Activated CD8-positive, alpha-beta memory T cell treated with anti-CD3 and anti-CD28 coated beads for 4 hours (primary cell): ENCODE measurements around the gene NDST1.

Experiments used
- DNase-seq, 2 donors: peaks; one replicate each; pipeline ENCODE4 v3.0.0-alpha.2; 2020; ENCODE audit warnings: low read depth in 2 of 2

The NDST1 gene

GRCh38 chr5:150544611-150545219 is 36.8 kb downstream of the NDST1 start:
- DNase-seq, result peak; percentile 5 to 19

GRCh38 chr5:150545246-150545645 is 37.3 kb downstream of the NDST1 start:
- DNase-seq, result no peak

GRCh38 chr5:150548123-150548522 is 40.2 kb downstream of the NDST1 start:
- no peak for DNase-seq

GRCh38 chr5:150549735-150550134 is 41.8 kb downstream of the NDST1 start:
- DNase-seq, result no peak

- DNase-seq, result no peak
These were observed 42.4 kb downstream of the NDST1 start for GRCh38 chr5:150550286-150550685.

GRCh38 chr5:150551066-150551465 is 43.1 kb downstream of the NDST1 start:
- no peak for DNase-seq

- DNase-seq, result no peak
These were observed 45.5 kb downstream of the NDST1 start for GRCh38 chr5:150553402-150553801.

- no peak for DNase-seq
These were observed 46.0 kb downstream of the NDST1 start for GRCh38 chr5:150553911-150554310.

- DNase-seq, result no peak
These were observed 46.9 kb downstream of the NDST1 start for GRCh38 chr5:150554857-150555256.

- DNase-seq, result no peak
These were observed 48.2 kb downstream of the NDST1 start for GRCh38 chr5:150556106-150556505.

- no peak for DNase-seq
These were observed 49.1 kb downstream of the NDST1 start for GRCh38 chr5:150556859-150557508.

- no peak for DNase-seq
These were observed 49.6 kb downstream of the NDST1 start for GRCh38 chr5:150557509-150557872.

GRCh38 chr5:150558088-150558621 is 50.2 kb downstream of the NDST1 start:
- no peak for DNase-seq

- no peak for DNase-seq
These were observed 51.2 kb downstream of the NDST1 start for GRCh38 chr5:150559088-150559487.

- DNase-seq, result no peak
These were observed 51.8 kb downstream of the NDST1 start for GRCh38 chr5:150559701-150560100.

GRCh38 chr5:150560401-150561191 is 52.7 kb downstream of the NDST1 start:
- DNase-seq, result peak; percentile 68 to 74

GRCh38 chr5:150561192-150561512 is 53.2 kb downstream of the NDST1 start:
- no peak for DNase-seq

GRCh38 chr5:150561571-150562275 is 53.8 kb downstream of the NDST1 start:
- no peak for DNase-seq

- no peak for DNase-seq
These were observed 54.9 kb downstream of the NDST1 start for GRCh38 chr5:150562832-150563231.

- DNase-seq, result no peak
These were observed 57.9 kb downstream of the NDST1 start for GRCh38 chr5:150565868-150566267.

- DNase-seq, result no peak
These were observed 59.2 kb downstream of the NDST1 start for GRCh38 chr5:150567031-150567717.

- no peak for DNase-seq
These were observed 60.7 kb downstream of the NDST1 start for GRCh38 chr5:150568663-150569062.
